ENCODE measurements around the gene GPX3. TPM values are rescaled to one million over a fixed set of nuclear protein-coding genes. Genes with fewer than 3 reads are reported as not detected.

Gene GPX3
- total and polyA plus RNA-seq, 9 of the 15 experiments (the other 6 are each of a cell fraction or from before 2014, with no cell fraction given): 0.25 to 0.86 TPM; not detected in 7

- H3K9ac ChIP-seq (ENCODE audit: insufficient read depth in 1 of 2, low read depth in 2 of 2, low read length in 2 of 2): no peak overlapping the region
- H3K27ac ChIP-seq (ENCODE audit: extremely low read depth, low read depth, low read length): no peak overlapping the region
- H3K4me1 ChIP-seq (replicated peaks in 1 of 2; ENCODE audit: control insufficient read depth in 2 of 2, insufficient read depth in 2 of 2, low read length in 2 of 2): peaks cover 28 to 65% of the 10 kb centered on the region in 2 experiments
- no TSS peak for BruUV-seq (replicated peaks)
- no peak overlapping the region for H3K4me3 ChIP-seq
- no peaks in the 10 kb centered on the region for H3K27me3 ChIP-seq (ENCODE audit: control insufficient read depth in 2 of 2, insufficient read depth in 2 of 2, low read length in 2 of 2)
- intact Hi-C loops (cut with micrococcal nuclease): no loop called here
- H3K79me2 ChIP-seq (ENCODE audit: control insufficient read depth, insufficient read depth, low read length): no peaks in the 10 kb centered on the region
- FAIRE-seq: no peak
- in situ Hi-C loops (cut with MboI): no loop called here
- no peak overlapping the region for H3K4me2 ChIP-seq (ENCODE audit: insufficient read depth, low read length)
- WGBS (ENCODE audit: insufficient coverage, low coverage, missing lambda C conversion rate): 47% methylated on average over 2 of the region's 2 CpGs
- H2AFZ ChIP-seq (ENCODE audit: low read depth, low read length): no peak overlapping the region
- TF ChIP-seq RNF219 (CRISPR knock-in tag; IDR thresholded peaks at IDR 0.05): no peak
- TF ChIP-seq TBL1XR1 (IDR thresholded peaks at IDR 0.05; ENCODE audit: low read length in 2 of 2): no peak
- TF ChIP-seq PBX2 (CRISPR knock-in tag; IDR thresholded peaks at IDR 0.05; ENCODE audit: low read depth): no peak
- TF ChIP-seq PBX2 (tag; conservative IDR thresholded peaks at IDR 0.05; ENCODE audit: low read depth): no peak
- no peak for TF ChIP-seq TRIM28 (IDR thresholded peaks at IDR 0.05)
- TF ChIP-seq AFF1 (IDR thresholded peaks at IDR 0.05; ENCODE audit: low read depth in 1 of 2, partially characterized antibody in 2 of 2): no peak
- TF ChIP-seq MAFK (IDR thresholded peaks at IDR 0.05; ENCODE audit: low read length): no peak
- TF ChIP-seq ZC3H4 (CRISPR knock-in tag; IDR thresholded peaks at IDR 0.05; ENCODE audit: borderline replicate concordance): no peak
- no peak for TF ChIP-seq ZNF449 (CRISPR knock-in tag; IDR thresholded peaks at IDR 0.05)
- no peak for TF ChIP-seq HOXB6 (CRISPR knock-in tag; IDR thresholded peaks at IDR 0.05; ENCODE audit: borderline replicate concordance)
- no peak for TF ChIP-seq HNRNPL (IDR thresholded peaks at IDR 0.05; ENCODE audit: low read depth, low read length)
- TF ChIP-seq SAFB (IDR thresholded peaks at IDR 0.05; ENCODE audit: borderline replicate concordance, low read depth, low read length): no peak
- no peak for DNase-seq (ENCODE audit: extremely low read depth in 1 of 4, low spot score in 3 of 4)
- ChIA-PET CTCF (ENCODE audit: low intra/inter-chr PET ratio) (no interaction called here), POLR2A (no interaction called here)
- no peaks in the 10 kb centered on the region for H3K9me1 ChIP-seq (ENCODE audit: control insufficient read depth, insufficient read depth, low read length)
- H3K9me3 ChIP-seq (replicated peaks; ENCODE audit: control insufficient read depth, insufficient read depth, low read depth, low read length): no peaks in the 10 kb centered on the region
- H4K20me1 ChIP-seq (replicated peaks; ENCODE audit: control insufficient read depth, insufficient read depth, low read length): no peaks in the 10 kb centered on the region
- ATAC-seq: no peak
- H3K36me3 ChIP-seq (ENCODE audit: control insufficient read depth, insufficient read depth, low read length): no peaks in the 10 kb centered on the region; the same call in 2 of the 3 replicates
These were observed 1.5 kb upstream of the GPX3 start for GRCh38 chr5:151018846-151019245.

Data from K562 (cell line).